MM.1S (cell line): ENCODE data around the gene TMEM182.

Source experiments
- EZH2 ChIP-seq: fragments of 300-600 bp; sonication (generic); optimal IDR thresholded peaks from 2 replicates; pipeline ENCODE3; 2017; ENCODE audit warnings: low read depth, mild to moderate bottlenecking, antibody characterized with exemption, low read length, mixed read lengths
- EZH2phosphoT487 ChIP-seq: fragments of 300-600 bp; sonication (generic); IDR thresholded peaks from 2 replicates; pipeline ENCODE4 v1.6.1; 2018; ENCODE audit warnings: antibody characterized with exemption, low read length
- TF ChIP-seq, protein P1 (sequence below): fragments of 300-600 bp; sonication (generic); IDR thresholded peaks from 2 replicates; pipeline ENCODE4 v1.5.1; 2016; ENCODE audit warnings: antibody characterized with exemption, low read length, mixed read lengths

DNA sequence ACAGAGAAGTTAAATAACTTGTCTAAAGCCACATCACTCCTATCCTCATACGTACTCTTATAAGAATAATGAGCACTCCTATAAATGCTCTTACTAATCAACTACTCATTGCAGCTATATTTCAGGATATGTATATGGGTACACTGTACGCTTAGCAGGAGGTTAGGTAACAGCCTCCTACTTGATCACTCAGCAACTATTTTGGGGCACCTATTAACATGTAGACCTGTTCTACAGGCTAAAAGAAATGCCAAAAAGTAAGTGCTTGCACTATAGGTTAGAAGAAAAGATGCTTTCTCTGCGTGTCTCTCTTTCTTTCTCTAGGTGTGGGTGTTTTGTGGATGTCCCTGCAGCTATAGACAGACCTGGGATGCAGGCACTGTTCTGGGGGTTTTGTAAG, 83.1 kb downstream of the TMEM182 start:
- TF ChIP-seq, protein P1, sequence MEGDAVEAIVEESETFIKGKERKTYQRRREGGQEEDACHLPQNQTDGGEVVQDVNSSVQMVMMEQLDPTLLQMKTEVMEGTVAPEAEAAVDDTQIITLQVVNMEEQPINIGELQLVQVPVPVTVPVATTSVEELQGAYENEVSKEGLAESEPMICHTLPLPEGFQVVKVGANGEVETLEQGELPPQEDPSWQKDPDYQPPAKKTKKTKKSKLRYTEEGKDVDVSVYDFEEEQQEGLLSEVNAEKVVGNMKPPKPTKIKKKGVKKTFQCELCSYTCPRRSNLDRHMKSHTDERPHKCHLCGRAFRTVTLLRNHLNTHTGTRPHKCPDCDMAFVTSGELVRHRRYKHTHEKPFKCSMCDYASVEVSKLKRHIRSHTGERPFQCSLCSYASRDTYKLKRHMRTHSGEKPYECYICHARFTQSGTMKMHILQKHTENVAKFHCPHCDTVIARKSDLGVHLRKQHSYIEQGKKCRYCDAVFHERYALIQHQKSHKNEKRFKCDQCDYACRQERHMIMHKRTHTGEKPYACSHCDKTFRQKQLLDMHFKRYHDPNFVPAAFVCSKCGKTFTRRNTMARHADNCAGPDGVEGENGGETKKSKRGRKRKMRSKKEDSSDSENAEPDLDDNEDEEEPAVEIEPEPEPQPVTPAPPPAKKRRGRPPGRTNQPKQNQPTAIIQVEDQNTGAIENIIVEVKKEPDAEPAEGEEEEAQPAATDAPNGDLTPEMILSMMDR, result no peak
- TF ChIP-seq EZH2 (no peak), EZH2phosphoT487 (no peak)
